HG03045 (cell line): ENCODE results near the gene ATXN10.

Source experiments
- ATAC-seq: cut with Tn5 transposase; IDR thresholded peaks from one replicate; pipeline ENCODE4 v1.9.1; 2021; ENCODE audit warnings: mild to moderate bottlenecking, moderate library complexity; ENCODE audit not compliant: unreplicated experiment

The ATXN10 gene

GRCh38 chr22:45845076-45845487 lies 173.4 kb downstream of the ATXN10 start:
- ATAC-seq, result no peak

- no peak for ATAC-seq
These were observed 175.3 kb downstream of the ATXN10 start for GRCh38 chr22:45846952-45847351.

- ATAC-seq, result no peak
These were observed 177.3 kb downstream of the ATXN10 start for GRCh38 chr22:45848904-45849303.

GRCh38 chr22:45852826-45853225 lies 181.2 kb downstream of the ATXN10 start:
- no peak for ATAC-seq

- ATAC-seq, result no peak
These were observed 184.3 kb downstream of the ATXN10 start for GRCh38 chr22:45855961-45856360.

GRCh38 chr22:45857519-45857918 lies 185.9 kb downstream of the ATXN10 start:
- ATAC-seq, result no peak

GRCh38 chr22:45859231-45860161 lies 187.9 kb downstream of the ATXN10 start:
- ATAC-seq, result no peak

GRCh38 chr22:45860201-45860600 lies 188.6 kb downstream of the ATXN10 start:
- ATAC-seq, result no peak

- no peak for ATAC-seq
These were observed 189.6 kb downstream of the ATXN10 start for GRCh38 chr22:45861259-45861658.

- peak; percentile 53 for ATAC-seq
These were observed 192.5 kb downstream of the ATXN10 start for GRCh38 chr22:45863981-45864751.

- ATAC-seq, result no peak
These were observed 193.4 kb downstream of the ATXN10 start for GRCh38 chr22:45864959-45865476.

GRCh38 chr22:45865561-45866125 lies 194.0 kb downstream of the ATXN10 start:
- no peak for ATAC-seq

- no peak for ATAC-seq
These were observed 194.6 kb downstream of the ATXN10 start for GRCh38 chr22:45866126-45866645.

- ATAC-seq, result no peak
These were observed 195.0 kb downstream of the ATXN10 start for GRCh38 chr22:45866646-45867117.

- no peak for ATAC-seq
These were observed 195.7 kb downstream of the ATXN10 start for GRCh38 chr22:45867118-45867905.

- no peak for ATAC-seq
These were observed 196.4 kb downstream of the ATXN10 start for GRCh38 chr22:45867906-45868555.

- ATAC-seq, result no peak
These were observed 197.1 kb downstream of the ATXN10 start for GRCh38 chr22:45868571-45869339.

- no peak for ATAC-seq
These were observed 197.8 kb downstream of the ATXN10 start for GRCh38 chr22:45869340-45869847.

- ATAC-seq, result no peak
These were observed 198.4 kb downstream of the ATXN10 start for GRCh38 chr22:45870011-45870410.
